Ishikawa (cell line): ENCODE results near the gene CELSR2.

Experiments
- CEBPB ChIP-seq: IDR thresholded peaks from 2 replicates; pipeline ENCODE4 v1.6.1; 2012
- CREB1 ChIP-seq: IDR thresholded peaks from 2 replicates; pipeline ENCODE4 v1.6.1; 2012; ENCODE audit warnings: low read depth
- EGR1 ChIP-seq: IDR thresholded peaks from 2 replicates; pipeline ENCODE4 v1.6.1; 2012
- EP300 ChIP-seq: IDR thresholded peaks from 2 replicates; pipeline ENCODE4 v1.6.1; 2012; ENCODE audit warnings: borderline replicate concordance
- FOXM1 ChIP-seq: IDR thresholded peaks from 2 replicates; pipeline ENCODE4 v1.6.1; 2012; ENCODE audit warnings: low read depth, borderline replicate concordance
- MAX ChIP-seq: IDR thresholded peaks from 2 replicates; pipeline ENCODE4 v1.6.1; 2012
- NFIC ChIP-seq: IDR thresholded peaks from 2 replicates; pipeline ENCODE4 v1.6.1; 2012
- RAD21 ChIP-seq: IDR thresholded peaks from 2 replicates; pipeline ENCODE4 v1.6.1; 2012; ENCODE audit warnings: low read depth
- REST ChIP-seq: IDR thresholded peaks from 2 replicates; pipeline ENCODE4 v1.6.1; 2012; ENCODE audit warnings: low read depth, mild to moderate bottlenecking
- TAF1 ChIP-seq: IDR thresholded peaks from 2 replicates; pipeline ENCODE4 v1.6.1; 2012; ENCODE audit warnings: low read depth, mild to moderate bottlenecking
- TCF12 ChIP-seq: IDR thresholded peaks from 2 replicates; pipeline ENCODE4 v1.6.1; 2012; ENCODE audit warnings: low read depth
- TEAD4 ChIP-seq: IDR thresholded peaks from 2 replicates; pipeline ENCODE4 v1.6.1; 2012
- USF1 ChIP-seq: IDR thresholded peaks from 2 replicates; pipeline ENCODE4 v1.6.1; 2012
- YY1 ChIP-seq: IDR thresholded peaks from 2 replicates; pipeline ENCODE4 v1.6.1; 2012; ENCODE audit warnings: low read depth
- ZBTB7A ChIP-seq: IDR thresholded peaks from 2 replicates; pipeline ENCODE4 v1.6.1; 2012; ENCODE audit warnings: low read depth

The CELSR2 gene

DNA sequence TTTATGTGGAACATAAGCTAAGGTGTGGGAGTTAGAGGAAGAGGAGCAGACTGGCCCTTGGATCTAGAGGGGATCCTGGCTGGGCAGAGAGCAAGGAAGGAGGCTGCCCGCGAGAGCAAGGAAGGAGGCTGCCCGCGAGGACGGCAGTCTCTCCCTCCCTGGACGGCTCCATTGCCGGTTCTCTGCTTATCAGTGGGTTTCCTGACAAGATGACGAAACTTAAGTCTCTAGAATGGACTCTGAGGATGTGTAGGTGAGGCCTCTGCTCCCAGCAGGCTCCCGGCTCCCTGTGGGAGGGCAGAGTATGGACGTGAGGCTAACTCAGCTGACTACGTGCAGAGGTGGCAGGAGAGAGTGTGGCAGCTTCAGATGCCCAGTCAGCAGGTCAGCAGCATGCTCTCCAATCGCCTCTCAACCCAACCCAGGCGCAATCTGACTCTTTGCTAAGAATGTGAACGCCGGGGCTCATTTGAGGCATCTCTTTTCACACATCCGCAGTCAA lies 51.4 kb downstream of the CELSR2 start:
- TF ChIP-seq YY1 (no peak), FOXM1 (no peak), EP300 (no peak), RAD21 (no peak), MAX (no peak), ZBTB7A (no peak), CEBPB (no peak), CREB1 (no peak), TAF1 (no peak), USF1 (no peak), REST (no peak), NFIC (no peak), TCF12 (no peak), TEAD4 (no peak), EGR1 (no peak)

- TF ChIP-seq REST: no peak
Measured at GRCh38 chr1:109301874-109302273, 52.5 kb downstream of the CELSR2 start.

DNA sequence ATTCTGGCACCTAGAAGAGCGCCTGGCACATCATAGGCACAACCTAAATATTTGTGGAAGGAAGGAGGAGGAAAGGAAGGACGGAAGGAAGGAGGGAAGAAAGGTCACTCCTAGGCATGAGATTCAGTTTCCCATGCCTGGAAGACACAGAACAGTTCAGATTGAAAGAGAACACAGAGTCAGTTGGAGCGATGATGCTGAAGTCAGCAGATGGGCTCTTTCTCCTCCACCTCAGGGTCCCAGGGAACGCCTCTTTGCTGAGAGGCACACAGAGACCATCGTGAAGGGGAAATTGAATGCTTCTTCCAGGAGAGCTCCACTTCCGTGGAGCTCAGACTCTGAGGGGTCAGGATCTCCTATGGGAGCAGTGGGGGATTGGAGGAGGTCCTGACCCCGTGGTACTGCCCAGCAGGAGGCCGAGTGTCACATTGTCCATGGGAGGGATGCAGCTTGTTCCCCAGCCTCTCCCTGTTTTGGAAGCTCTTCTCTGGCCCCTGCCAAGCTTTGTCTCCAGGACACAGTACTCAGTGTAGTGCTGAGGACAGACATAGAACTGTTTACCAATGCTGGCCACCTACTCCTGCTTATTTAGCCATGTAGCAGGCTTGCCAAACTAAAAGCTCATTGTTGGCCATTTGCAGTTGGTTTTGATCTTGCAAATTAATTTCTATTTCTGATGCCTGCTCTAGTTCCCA lies 55.0 kb downstream of the CELSR2 start:
- TF ChIP-seq CREB1 (no peak), MAX (no peak), TCF12 (no peak), TEAD4 (no peak), EP300 (no peak), TAF1 (no peak), FOXM1 (no peak), ZBTB7A (no peak), EGR1 (no peak), RAD21 (no peak), REST (no peak), YY1 (no peak), NFIC (no peak), USF1 (no peak), CEBPB (no peak)

DNA sequence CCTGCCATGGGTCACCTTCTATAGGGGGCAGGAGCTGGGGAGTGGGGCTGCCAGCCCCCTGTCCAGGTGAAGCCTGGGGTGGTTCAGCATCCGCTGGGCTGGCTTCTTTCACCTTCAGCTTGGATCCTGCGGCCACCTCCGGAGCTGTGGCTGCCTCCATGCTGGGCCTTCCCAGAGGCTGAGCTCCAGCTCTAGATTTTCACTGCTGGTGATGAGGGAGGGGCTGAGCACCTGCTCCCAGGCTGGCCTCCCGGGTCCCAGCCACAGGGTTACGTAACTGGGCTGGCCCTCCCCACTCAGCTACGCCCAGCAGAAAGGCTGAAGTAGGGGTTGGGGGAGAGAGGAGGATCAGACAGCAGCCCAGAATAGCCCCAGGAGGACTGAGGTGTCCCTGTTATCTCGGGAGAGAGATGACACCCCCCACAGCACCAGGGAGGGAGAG lies 57.5 kb downstream of the CELSR2 start, which contains the start of gene MYBPHL:
TSS of gene MYBPHL (minus strand) at position 180 of the 442 bp plus-strand sequence. CDS start at position 160, 20 bp downstream.
- TF ChIP-seq RAD21 (no peak), USF1 (no peak), EGR1 (no peak), TCF12 (no peak), CREB1 (no peak), REST (no peak), TAF1 (no peak)
